ENCODE measurements around the gene DCDC1.
"Not testable (repeated sequence)": the region's sequence is repeated elsewhere in the genome, so short reads cannot be mapped to it uniquely, and the experiment has no call there.

The DCDC1 gene

GRCh38 chr11:30990625-30991296 lies 378.8 kb downstream of the DCDC1 start:
- no peak for DNase-seq (ENCODE audit: low spot score)

- DNase-seq (ENCODE audit: low spot score): no peak
These were observed 381.7 kb downstream of the DCDC1 start for GRCh38 chr11:30987819-30988218.

- no peak for DNase-seq (ENCODE audit: low spot score)
These were observed 384.0 kb downstream of the DCDC1 start for GRCh38 chr11:30985536-30985935.

- no peak for DNase-seq (ENCODE audit: low spot score)
These were observed 384.7 kb downstream of the DCDC1 start for GRCh38 chr11:30984827-30985226.

GRCh38 chr11:30984442-30984816 lies 385.1 kb downstream of the DCDC1 start:
- no peak for DNase-seq (ENCODE audit: low spot score)

- DNase-seq (ENCODE audit: low spot score): no peak
These were observed 385.6 kb downstream of the DCDC1 start for GRCh38 chr11:30983776-30984441.

GRCh38 chr11:30983143-30983542 lies 386.4 kb downstream of the DCDC1 start:
- no peak for DNase-seq (ENCODE audit: low spot score)

GRCh38 chr11:30967579-30967978 lies 402.0 kb downstream of the DCDC1 start:
- DNase-seq (ENCODE audit: low spot score): no peak

- no peak for DNase-seq (ENCODE audit: low spot score)
These were observed 409.0 kb downstream of the DCDC1 start for GRCh38 chr11:30960387-30960992.

GRCh38 chr11:30956751-30957150 lies 412.8 kb downstream of the DCDC1 start:
- no peak for DNase-seq (ENCODE audit: low spot score)

GRCh38 chr11:30949838-30950237 lies 419.7 kb downstream of the DCDC1 start:
- no peak for DNase-seq (ENCODE audit: low spot score)

GRCh38 chr11:30947715-30948114 lies 421.8 kb downstream of the DCDC1 start:
- DNase-seq (ENCODE audit: low spot score): not testable (repeated sequence)

- DNase-seq (ENCODE audit: low spot score): no peak
These were observed 430.7 kb downstream of the DCDC1 start for GRCh38 chr11:30938810-30939209.

GRCh38 chr11:30938171-30938570 lies 431.4 kb downstream of the DCDC1 start:
- DNase-seq (ENCODE audit: low spot score): no peak

- DNase-seq (ENCODE audit: low spot score): no peak
These were observed 433.0 kb downstream of the DCDC1 start for GRCh38 chr11:30936491-30936890.

- DNase-seq (ENCODE audit: low spot score): no peak
These were observed 433.7 kb downstream of the DCDC1 start for GRCh38 chr11:30935861-30936260.

- DNase-seq (ENCODE audit: low spot score): no peak
These were observed 443.4 kb downstream of the DCDC1 start for GRCh38 chr11:30926130-30926529.

GRCh38 chr11:30921811-30922210 lies 447.7 kb downstream of the DCDC1 start:
- DNase-seq (ENCODE audit: low spot score): no peak

GRCh38 chr11:30919389-30920152 lies 450.0 kb downstream of the DCDC1 start:
- no peak for DNase-seq (ENCODE audit: low spot score)

- DNase-seq (ENCODE audit: low spot score): peak; percentile 9
These were observed 451.6 kb downstream of the DCDC1 start for GRCh38 chr11:30917859-30918478.

GRCh38 chr11:30917266-30917665 lies 452.3 kb downstream of the DCDC1 start:
- DNase-seq (ENCODE audit: low spot score): no peak

- no peak for DNase-seq (ENCODE audit: low spot score)
These were observed 452.8 kb downstream of the DCDC1 start for GRCh38 chr11:30916764-30917163.
